Hematopoietic multipotent progenitor cell treated with erythropoietin and hydrocortisone succinate and interleukin-3 and kit ligand, for 4 days (in vitro differentiated cells): ENCODE measurements around the gene CKM.

Experiments
- DNase-seq: peaks from one replicate; pipeline ENCODE4 v3.0.0-alpha.2; 2015

The CKM gene

DNA sequence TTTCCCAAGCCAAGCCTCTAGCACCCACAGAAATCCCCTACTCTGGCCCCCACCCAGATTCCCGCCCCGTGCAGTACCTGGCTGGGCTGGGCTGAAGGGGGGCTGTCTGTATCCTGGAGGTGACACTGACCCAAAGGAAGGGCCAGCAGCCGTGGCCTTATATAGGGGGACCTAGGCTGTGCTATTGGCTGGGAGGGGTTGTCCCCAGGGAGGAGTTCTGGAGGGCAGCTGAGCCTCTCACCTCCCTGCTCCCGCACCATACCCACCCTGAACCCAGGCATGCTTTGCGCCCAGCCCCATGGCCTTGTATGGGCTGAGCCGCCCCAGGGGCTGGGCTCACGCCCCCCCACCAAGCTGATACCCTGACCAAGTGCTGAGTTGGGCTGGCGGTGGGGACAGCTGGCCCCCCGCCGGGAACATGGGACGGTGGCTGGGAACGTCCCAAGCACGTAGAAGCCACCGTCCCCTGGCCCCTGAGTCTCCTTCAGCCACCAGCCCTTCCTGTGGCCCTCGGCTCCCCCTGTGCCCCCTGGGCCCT, at the start of gene CKM:
TSS of gene CKM (minus strand) at position 132 of the 538 bp plus-strand sequence. CDS start 3,162 bp downstream, outside the sequence.
- DNase-seq = no peak

DNA sequence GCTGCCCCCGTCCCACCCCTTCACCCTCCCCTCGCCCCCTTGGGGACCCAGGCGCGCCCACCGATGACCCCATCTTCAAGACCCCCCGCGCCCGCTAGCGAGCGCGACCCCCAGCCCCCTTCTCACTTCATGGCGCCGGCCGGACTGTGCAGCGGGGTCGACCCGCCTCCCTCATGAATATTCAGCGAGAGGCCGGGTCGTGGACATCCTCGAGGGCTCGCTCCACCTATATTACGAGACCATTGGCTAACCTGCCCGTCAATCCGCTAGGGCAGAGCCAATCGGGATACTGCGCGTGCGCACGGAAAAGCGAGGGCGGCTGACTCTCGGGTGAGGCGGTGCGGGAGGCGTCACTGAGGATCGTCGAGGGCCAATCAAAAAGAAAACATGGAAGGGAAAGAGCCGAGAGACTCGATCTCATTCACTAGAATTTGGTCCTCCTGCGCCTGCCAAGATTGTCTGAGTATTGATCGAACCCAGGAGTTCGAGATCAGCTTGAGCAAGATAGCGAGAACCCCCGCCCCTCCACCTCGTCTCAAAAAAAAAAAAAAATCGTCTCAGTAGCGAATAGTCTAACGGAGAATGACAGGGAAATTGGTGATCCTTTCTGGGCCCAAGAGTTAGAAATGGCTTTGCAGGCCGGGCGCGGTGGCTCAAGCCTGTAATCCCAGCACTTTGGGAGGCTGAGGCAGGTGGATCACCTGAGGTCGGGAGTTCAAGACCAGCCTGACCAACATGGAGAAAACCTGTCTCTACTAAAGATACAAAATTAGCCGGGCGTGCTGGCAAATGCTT, 47.9 kb upstream of the CKM start, which contains the start of gene ERCC2:
TSS of gene ERCC2 (minus strand) at position 164 of the 795 bp plus-strand sequence. CDS start at position 131, 33 bp downstream.
- DNase-seq = peak; percentile 99

DNA sequence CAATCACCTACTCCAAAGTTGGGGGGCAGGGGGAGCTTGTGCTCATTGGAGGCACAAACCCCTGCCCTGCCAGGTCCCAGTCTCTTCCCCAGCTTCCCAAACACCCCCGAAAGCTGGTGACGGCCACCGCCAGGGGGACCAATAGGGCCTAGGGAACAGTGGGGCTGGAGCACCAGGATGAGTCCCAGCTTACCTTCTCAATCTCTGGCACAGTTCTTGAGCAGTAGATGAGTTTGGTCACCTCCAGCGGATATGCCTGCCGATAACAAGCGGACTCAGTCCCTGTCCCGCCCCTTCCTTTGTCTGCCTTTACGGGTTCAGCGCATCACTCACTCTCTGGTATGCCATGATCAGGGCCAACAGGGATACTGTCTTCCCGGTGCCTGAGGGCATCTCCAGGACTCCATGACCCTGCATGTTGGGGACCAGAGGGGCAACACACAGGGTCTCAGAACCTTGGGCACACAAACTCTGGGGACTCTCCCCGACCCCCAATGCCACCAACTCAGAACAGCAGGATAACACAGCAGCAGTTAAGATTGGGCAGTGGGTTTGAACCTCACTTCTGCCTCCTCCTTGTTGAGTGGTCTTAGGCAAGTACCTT, 46.2 kb upstream of the CKM start:
- DNase-seq = no peak

- no peak for DNase-seq
These were observed 45.5 kb upstream of the CKM start for GRCh38 chr19:45368127-45368526.

DNA sequence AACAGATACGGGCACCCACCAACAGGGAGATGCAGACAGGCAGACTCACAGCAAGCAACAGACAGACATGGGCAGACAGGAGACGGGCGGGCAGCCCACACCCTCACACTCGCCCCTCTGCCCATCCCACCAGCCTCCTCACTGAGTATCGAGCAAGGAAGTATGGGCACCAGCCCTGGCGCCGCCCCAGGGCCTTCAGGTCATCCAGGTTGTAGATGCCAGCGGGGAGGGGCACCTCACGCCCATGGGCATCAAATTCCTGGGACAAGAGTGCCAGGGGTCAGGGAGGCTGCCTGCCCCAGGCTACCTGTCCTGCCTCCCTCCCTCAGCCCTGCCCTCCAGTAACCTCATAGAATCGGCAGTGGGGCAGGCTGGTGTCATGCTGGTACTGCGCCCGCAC, 42.0 kb upstream of the CKM start:
- no peak for DNase-seq

DNA sequence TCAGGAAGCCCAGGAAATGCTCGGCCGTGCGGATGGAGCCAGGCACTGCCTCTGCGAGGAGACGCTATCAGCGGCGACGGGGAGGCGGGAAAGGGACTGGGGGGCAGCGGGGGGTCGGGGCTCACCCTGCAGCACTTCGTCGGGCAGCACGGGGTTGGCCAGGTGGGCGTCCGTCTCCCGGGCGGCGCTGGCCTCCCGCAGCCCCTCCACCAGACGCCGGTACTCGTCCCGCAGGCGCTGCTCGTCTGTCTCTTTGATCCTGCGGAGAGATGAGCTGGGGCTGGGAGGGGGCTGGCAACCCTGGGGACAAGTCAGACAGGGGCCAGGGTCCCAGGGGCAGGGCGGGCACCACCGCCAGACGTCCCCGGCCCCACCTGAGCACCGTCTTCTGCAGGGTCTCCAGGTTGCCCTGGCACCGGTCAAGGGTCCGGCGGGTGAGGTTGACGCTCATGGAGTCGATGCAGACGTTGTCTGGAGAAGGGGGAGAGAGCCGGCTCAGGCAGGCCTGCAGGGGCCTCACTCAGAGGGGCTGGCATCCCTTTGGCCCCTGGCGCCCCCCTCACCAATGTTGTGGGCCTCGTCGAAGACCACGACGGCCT, 41.3 kb upstream of the CKM start:
- DNase-seq = no peak

- DNase-seq = no peak
These were observed 39.6 kb upstream of the CKM start for GRCh38 chr19:45362291-45362690.

GRCh38 chr19:45361608-45362007, 38.9 kb upstream of the CKM start:
- DNase-seq = no peak

DNA sequence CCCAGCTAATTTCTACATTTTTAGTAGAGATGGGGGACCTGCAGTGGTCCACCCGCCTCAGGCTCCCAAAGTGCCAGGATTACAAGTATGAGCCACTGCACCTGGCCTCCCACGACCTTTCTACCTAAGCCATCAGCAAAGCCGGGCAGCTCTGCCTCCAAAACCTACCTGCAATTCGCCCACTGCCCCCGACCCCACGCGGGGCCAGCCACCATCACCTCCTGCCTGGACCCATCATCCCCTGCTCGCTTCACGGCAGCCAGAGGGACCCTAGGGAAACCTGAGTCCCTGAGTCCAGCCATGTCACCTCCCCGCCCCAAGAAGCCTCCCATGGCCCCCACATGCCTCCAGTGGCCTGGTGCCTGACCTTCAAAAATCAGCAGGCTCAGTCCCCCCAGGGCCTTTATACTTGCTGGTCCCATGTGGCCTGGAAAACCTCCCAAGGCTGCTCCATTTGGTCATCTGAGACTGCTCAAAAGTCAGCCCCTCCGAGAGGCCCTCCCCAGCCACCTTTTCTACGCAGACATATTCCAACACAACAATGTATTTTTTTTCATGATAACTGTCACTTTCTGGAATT, 35.6 kb upstream of the CKM start:
- no peak for DNase-seq

DNA sequence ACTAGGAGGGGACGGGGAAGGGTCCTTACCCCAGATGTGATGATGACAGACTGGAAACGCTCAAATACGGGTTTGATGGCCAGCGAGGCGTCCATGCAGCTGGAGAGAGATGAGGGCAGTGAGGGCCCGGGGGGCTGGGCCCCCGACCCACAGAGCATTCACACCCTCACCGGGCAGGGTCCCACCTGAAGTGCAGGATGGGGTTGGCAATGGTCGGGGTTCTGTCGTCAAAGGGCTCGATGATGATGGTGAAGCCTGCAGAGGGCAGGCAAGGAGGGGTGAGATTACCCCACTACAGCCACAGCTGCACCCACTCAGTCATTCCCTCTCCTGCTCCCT, 34.7 kb upstream of the CKM start:
- no peak for DNase-seq

DNA sequence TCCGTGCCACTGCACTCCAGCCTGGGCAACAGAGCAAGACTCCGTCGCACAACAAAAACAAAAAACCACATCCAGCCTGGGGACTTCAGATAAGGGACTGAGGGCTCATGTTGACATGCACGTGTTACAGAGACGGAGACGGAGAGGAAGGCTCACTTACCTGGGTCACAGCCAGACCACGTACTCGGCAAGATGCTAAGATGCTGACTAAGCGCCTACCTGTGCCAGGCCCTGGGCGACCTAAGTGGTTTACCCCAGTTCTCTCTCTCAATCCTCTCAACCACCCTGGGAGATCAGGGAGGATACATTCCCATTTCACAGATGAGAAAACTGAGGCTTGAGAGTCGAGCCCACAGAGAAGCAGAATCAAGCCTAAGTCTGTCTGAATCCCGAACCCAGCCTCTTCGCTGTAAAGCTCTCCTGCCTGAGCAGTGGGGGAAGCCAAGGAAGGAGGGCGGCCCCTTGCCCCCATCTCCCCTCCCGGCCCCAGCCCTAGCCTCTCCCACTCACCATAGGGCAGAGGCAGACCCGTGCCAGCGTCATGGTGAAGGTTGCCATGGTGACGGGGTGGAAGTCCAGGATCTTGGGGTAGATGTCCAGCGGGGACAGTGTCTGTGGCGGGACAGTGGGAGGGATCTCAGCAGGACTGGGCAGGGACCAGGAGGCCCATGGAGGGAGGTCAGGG, 34.2 kb upstream of the CKM start:
- peak; percentile 77 for DNase-seq

GRCh38 chr19:45355910-45356309, 33.2 kb upstream of the CKM start:
- DNase-seq = no peak

DNA sequence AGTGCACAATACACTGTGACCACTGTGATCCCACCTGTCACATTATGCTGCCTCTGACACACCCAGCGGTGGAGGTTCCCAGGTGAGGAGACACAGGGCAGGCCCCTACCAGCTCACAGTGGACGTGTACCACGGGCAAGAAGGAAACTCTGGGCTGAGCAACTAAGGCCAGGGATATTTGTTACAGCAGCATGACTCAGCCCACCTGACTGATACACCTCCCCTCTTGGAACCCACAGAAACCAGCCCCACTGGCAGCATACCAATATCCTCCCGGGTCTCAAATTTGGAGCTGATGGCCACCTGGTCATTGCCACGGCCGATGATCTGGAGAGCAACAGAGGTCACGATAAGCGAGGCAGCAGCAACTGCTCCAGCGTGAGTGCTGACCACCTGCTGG, 32.7 kb upstream of the CKM start:
- DNase-seq = no peak

GRCh38 chr19:45354241-45354842, 31.7 kb upstream of the CKM start:
- peak; percentile 75 for DNase-seq

DNA sequence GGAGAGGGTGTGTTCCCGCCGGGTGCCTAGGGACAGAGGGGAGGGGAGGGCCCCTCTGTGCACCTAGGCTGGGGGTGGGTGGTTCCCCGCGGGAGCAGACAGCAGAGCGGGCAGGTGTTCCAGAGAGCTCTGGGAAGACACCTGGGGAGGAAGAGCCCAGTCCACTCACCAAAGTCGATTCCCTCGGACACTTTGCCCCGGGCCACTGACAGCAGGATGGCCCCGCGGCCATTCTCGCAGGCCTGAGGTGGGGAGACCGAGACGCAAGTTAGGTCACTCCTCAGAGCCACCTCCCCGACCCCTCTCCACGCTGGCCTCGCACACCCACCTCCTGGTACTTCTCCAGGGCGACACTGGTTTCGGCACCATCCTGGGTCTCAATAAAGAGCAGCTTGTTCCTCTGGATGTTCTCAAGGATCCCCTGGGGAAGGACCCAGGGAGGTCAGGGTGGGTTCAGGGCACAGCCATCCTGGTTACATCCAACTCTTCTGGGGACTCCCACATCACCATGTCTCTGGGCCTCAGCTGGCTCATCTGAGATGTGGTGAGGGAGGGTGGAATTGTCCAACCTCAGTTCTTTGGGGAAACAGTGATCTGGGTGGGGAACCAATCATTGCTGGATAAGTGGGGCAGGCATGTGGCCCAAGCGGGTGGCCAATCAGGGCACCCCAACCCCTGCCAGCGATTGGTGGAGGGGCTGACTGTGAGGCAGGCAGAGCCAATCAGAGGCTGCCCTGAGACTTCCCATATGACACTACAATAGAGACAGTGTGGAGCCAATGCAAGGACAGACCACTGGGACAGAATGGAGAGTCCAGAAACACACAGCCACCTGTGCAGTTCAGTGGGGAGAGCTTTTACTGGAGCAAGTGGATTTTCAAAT, 30.5 kb upstream of the CKM start:
- peak; percentile 44 for DNase-seq

- no peak for DNase-seq
These were observed 29.8 kb upstream of the CKM start for GRCh38 chr19:45352471-45352870.

- no peak for DNase-seq
These were observed 29.4 kb upstream of the CKM start for GRCh38 chr19:45352062-45352461.

DNA sequence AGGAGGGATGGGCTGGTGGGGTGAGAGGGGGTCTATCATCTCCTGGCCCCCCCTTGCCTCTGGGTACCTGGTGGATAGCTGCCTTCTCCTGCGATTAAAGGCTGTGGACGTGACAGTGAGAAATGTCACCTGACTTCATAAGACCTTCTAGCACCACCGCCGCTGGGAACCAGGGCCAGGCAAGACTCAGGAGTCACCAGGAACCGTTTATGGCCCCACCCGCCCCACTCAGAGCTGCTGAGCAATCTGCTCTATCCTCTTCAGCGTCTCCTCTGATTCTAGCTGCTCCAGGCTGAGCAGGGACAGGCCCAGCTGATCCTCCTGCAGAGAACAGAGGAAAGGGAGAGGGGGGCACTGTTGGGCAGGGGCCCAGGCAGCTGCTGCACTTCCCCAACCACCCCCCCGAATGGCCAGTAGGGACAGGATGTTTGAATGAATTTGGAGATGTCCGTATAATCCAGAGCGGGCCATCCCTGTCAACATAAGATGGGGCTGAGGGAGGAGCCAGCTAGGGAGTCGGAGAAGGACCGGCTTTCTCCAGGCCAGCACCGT, 28.8 kb upstream of the CKM start:
- no peak for DNase-seq

GRCh38 chr19:45350477-45351058, 27.9 kb upstream of the CKM start:
- no peak for DNase-seq

GRCh38 chr19:45349430-45349941, 26.8 kb upstream of the CKM start:
- no peak for DNase-seq

GRCh38 chr19:45349126-45349415, 26.4 kb upstream of the CKM start:
- no peak for DNase-seq
